Ascending aorta (tissue), 2 donors: ENCODE data around the gene ANKRD45. TPM values are rescaled to one million over a fixed set of nuclear protein-coding genes. Genes with fewer than 3 reads are reported as not detected.

ENCODE experiments used
- DNase-seq, 2 donors: peaks; one replicate each; pipeline ENCODE4 v3.0.0-alpha.2; 2019; ENCODE audit warnings: low spot score in 2 of 2
- H3K27ac ChIP-seq, 2 donors: fragments of 200-600 bp; sonication (generic); one replicate each; pipeline ENCODE4 v1.5.1; 2016 to 2017; ENCODE audit warnings: mild to moderate bottlenecking in 1 of 2
- H3K27me3 ChIP-seq: fragments of 200-600 bp; sonication (generic); one replicate; pipeline ENCODE4 v1.5.1; 2017
- H3K36me3 ChIP-seq, 2 donors: fragments of 200-600 bp; sonication (generic); one replicate each; pipeline ENCODE4 v1.5.1; 2016
- H3K4me1 ChIP-seq, 2 donors: fragments of 200-600 bp; sonication (generic); one replicate each; pipeline ENCODE4 v1.5.1; 2016 to 2017; ENCODE audit warnings: mild to moderate bottlenecking in 1 of 2
- H3K4me3 ChIP-seq, 2 donors: fragments of 200-600 bp; sonication (generic); one replicate each; pipeline ENCODE4 v1.5.1; 2016 to 2017; ENCODE audit warnings: mild to moderate bottlenecking in 1 of 2
- H3K9me3 ChIP-seq, 2 donors: fragments of 200-600 bp; sonication (generic); one replicate each; pipeline ENCODE4 v1.5.1; 2016
- CTCF ChIP-seq, 3 experiments: fragments of 200-600 bp in 2 of 3; fragments of 450-650 bp in 1 of 3; sonication (generic) in 2 of 3; IDR thresholded peaks; one replicate each; pipeline ENCODE4 v1.5.1; 2016 to 2019; ENCODE audit warnings: antibody characterized with exemption in 3 of 3, mild to moderate bottlenecking in 1 of 3, moderate library complexity in 1 of 3
- intact Hi-C: fragments of 100-400 bp; cut with DNase I; formaldehyde crosslinking; loops from one replicate; pipeline ENCODE4 v1.15.1; 2023
- total RNA-seq: library from RNA; depleted of rRNA; stranded (reverse); fragments of >200 nt; gene quantifications from one replicate; pipeline ENCODE4 v1.1.0, GENCODE V29; 2016

Gene ANKRD45
- total RNA-seq: not detected

- intact Hi-C loops: no loop called here
- Histone ChIP-seq H3K9me3 (no peaks in the 10 kb centered on the region), H3K36me3 (no peaks in the 10 kb centered on the region), H3K4me3 (peak within 1 kb of the TSS; percentile 26 to 42), H3K27ac (no peak within 1 kb of the TSS), H3K27me3 (no peaks in the 10 kb centered on the region), H3K4me1 (peaks cover 0 to 3% of the 10 kb centered on the region in 2 donors)
- no peak for TF ChIP-seq CTCF (IDR thresholded peaks at IDR 0.05)
- no peak for DNase-seq
Observed at GRCh38 chr1:173669491-173669941, at the start of gene ANKRD45. TSS of gene ANKRD45 (minus strand) at chr1:173669851. CDS start at chr1:173659418, 10,433 bp downstream.

- Histone ChIP-seq H3K4me1 (peaks cover 0 to 14% of the 10 kb centered on the region in 2 donors), H3K9me3 (no peaks in the 10 kb centered on the region), H3K36me3 (peaks cover 0 to 30% of the 10 kb centered on the region in 2 donors), H3K4me3 (no peak overlapping the region), H3K27ac (no peak overlapping the region), H3K27me3 (no peaks in the 10 kb centered on the region)
- intact Hi-C loops: loop anchor here (5.0 kb wide), 1 partner anchor 105 kb away; the partner anchor contains the start of genes CENPL and DARS2
- no peak for DNase-seq
- TF ChIP-seq CTCF (IDR thresholded peaks at IDR 0.05): no peak
Observed at GRCh38 chr1:173717238-173717637, 47.6 kb upstream of the ANKRD45 start.

- Histone ChIP-seq H3K36me3 (peaks cover 0 to 18% of the 10 kb centered on the region in 2 donors), H3K4me1 (peaks cover 0 to 14% of the 10 kb centered on the region in 2 donors), H3K27me3 (no peaks in the 10 kb centered on the region), H3K9me3 (no peaks in the 10 kb centered on the region), H3K27ac (peak overlapping the region; percentile 92 to 94), H3K4me3 (peak overlapping the region; percentile 93 to 96)
- DNase-seq: no peak
- intact Hi-C loops: loop anchor here (5.0 kb wide), 1 partner anchor 107 kb away; the partner anchor contains the start of genes CENPL and DARS2
- no peak for TF ChIP-seq CTCF (IDR thresholded peaks at IDR 0.05)
Observed at GRCh38 chr1:173715538-173715844, 45.8 kb upstream of the ANKRD45 start.

GRCh38 chr1:173714759-173715537 is 45.3 kb upstream of the ANKRD45 start, which contains the start of gene KLHL20:
TSS of gene KLHL20 (plus strand) at chr1:173714981. CDS start at chr1:173716044, 1,063 bp downstream.
- no peak for TF ChIP-seq CTCF (IDR thresholded peaks at IDR 0.05)
- intact Hi-C loops: loop anchor here (1.0 to 5.0 kb wide), 3 partner anchors 107 to 286 kb away; partner anchors contain the start of genes CENPL, DARS2 and PRDX6
- H3K27ac ChIP-seq: peak within 1 kb of the TSS; percentile 92 to 94

GRCh38 chr1:173714441-173714758 is 44.7 kb upstream of the ANKRD45 start:
- H3K27me3 ChIP-seq: no peaks in the 10 kb centered on the region
- DNase-seq: no peak
- intact Hi-C loops: loop anchor here (1.0 to 5.0 kb wide), 2 partner anchors 237 to 285 kb away; partner anchors contain the start of gene PRDX6
- H3K9me3 ChIP-seq: no peaks in the 10 kb centered on the region
- H3K36me3 ChIP-seq: peaks cover 0 to 12% of the 10 kb centered on the region in 2 donors
- no peak for TF ChIP-seq CTCF (IDR thresholded peaks at IDR 0.05)
- H3K4me3 ChIP-seq: peak overlapping the region; percentile 93 to 96
- peaks cover 0 to 14% of the 10 kb centered on the region in 2 donors for H3K4me1 ChIP-seq
- H3K27ac ChIP-seq: peak overlapping the region; percentile 92 to 94

More at GRCh38 chr1:173714759-173715537, 45.3 kb upstream of the ANKRD45 start, which contains the start of gene KLHL20:
- Histone ChIP-seq H3K27me3 (no peaks in the 10 kb centered on the region), H3K9me3 (no peaks in the 10 kb centered on the region), H3K36me3 (peaks cover 0 to 17% of the 10 kb centered on the region in 2 donors), H3K4me1 (peaks cover 0 to 14% of the 10 kb centered on the region in 2 donors), H3K4me3 (peak within 1 kb of the TSS; percentile 93 to 96)
- DNase-seq: peak; percentile 21 to 89
